Stomach (tissue), 4 donors: Measurements from ENCODE around the gene SAA1.

Experiments
- CTCF ChIP-seq, 7 experiments: fragments of 450-650 bp in 4 of 7; fragments of 200-600 bp in 3 of 7; sonication (generic) in 3 of 7; IDR thresholded peaks; one replicate each; pipeline ENCODE4 v1.5.1; 2016 to 2019; ENCODE audit warnings: antibody characterized with exemption in 7 of 7, control low read depth in 2 of 7, mild to moderate bottlenecking in 1 of 7
- POLR2A ChIP-seq, 4 donors: fragments of 450-650 bp; IDR thresholded peaks; one replicate each; pipeline ENCODE4 v1.6.1; 2016; ENCODE audit warnings: antibody characterized with exemption in 4 of 4, control low read depth in 2 of 4, mild to moderate bottlenecking in 1 of 4, moderate library complexity in 1 of 4
- POLR2AphosphoS5 ChIP-seq, 3 donors: sonication (generic); formaldehyde crosslinking; IDR thresholded peaks; one replicate each; pipeline ENCODE4 v1.6.1; 2016; ENCODE audit warnings: antibody characterized with exemption in 3 of 3

- no peak for TF ChIP-seq CTCF (IDR thresholded peaks at IDR 0.05)
- TF ChIP-seq POLR2AphosphoS5 (IDR thresholded peaks at IDR 0.05) = no peak
- no peak for TF ChIP-seq POLR2A (IDR thresholded peaks at IDR 0.05)
These were observed 44.7 kb upstream of the SAA1 start for GRCh38 chr11:18221274-18221876.
